NAMALWA (cell line): ENCODE measurements around the gene PRIMPOL.
A peak's percentile ranks its signal among the peaks of the same experiment; 100 is the strongest.
"Not testable (repeated sequence)": the region's sequence is repeated elsewhere in the genome, so short reads cannot be mapped to it uniquely, and the experiment has no call there.

Experiments
- DNase-seq: peaks from one replicate; pipeline ENCODE4 v3.0.0-alpha.2; 2015; ENCODE audit warnings: low spot score

PRIMPOL gene

DNA sequence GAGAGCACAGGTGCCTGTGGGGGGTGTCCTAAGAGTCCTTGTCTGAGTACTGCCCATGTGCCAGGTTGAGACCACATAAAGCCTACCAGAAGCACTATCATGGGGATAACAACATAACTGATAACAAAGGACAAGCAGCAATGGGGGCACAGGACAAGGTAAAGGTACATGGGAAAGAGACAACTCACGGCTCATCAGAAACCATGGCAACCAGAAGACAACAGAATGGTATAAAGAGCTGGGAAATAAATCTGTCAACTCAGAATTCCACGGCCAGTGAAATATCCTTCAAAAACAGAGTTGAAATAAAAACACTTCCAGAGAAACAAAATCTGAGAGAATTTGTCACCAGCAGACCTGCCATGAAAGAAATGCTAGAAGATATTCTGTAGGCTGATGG, 64.3 kb downstream of the PRIMPOL start:
- no peak for DNase-seq

DNA sequence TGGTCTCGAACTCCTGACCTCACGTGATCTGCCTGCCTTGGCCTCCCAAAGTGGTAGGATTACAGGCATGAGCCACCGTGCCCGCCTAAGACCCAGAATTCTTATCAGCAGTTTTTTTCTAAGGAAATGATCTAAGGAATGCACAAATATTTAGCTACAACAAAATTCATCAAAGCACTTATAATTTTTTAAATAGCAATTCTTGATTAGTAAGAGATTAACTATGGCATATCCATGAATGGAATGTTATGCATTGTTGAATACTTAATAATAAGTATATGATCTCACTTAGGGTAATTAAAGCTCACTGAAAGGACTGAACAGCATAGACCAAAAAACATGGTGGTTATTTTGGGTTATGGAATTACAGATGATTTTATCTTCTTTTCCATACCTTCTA, 66.0 kb downstream of the PRIMPOL start:
- DNase-seq, result no peak

DNA sequence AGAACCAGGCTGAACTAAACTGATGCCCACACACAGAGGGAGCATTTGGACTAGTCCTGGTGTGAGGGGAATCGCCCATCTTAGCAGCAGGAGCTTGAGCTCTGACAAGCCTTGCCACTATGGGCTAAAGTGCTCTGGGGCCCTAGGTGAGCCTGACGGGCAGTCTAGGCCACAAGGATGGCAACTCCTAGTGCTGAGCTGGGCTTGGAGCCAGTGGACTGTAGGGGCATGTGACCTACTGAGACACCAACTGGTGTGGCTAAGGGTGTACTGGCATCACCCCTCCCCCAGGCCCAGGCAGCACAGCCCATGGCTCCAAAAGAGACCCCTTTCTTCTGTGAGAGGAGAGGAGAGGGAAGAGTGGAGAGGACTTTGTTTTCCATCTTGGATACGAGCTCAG, 69.9 kb downstream of the PRIMPOL start:
- DNase-seq, result no peak

DNA sequence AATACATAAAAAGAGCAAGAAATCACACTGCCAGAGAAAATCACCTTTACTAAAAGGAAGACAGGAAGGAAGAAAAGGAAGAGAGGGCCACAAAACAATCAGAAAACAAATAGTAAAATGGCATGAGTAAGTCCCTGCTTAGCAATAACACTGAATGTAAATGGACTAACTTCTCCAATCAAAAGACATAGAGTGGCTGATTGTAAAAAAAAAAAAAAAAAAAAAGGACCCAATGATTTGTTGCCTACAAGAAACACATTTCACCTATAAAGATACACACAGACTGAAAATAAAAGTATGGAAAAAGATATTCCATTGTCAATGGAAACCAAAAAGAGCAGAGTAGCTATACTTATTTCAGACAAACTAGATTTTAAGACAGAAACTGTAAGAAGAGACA, 71.7 kb downstream of the PRIMPOL start:
- no peak for DNase-seq

DNA sequence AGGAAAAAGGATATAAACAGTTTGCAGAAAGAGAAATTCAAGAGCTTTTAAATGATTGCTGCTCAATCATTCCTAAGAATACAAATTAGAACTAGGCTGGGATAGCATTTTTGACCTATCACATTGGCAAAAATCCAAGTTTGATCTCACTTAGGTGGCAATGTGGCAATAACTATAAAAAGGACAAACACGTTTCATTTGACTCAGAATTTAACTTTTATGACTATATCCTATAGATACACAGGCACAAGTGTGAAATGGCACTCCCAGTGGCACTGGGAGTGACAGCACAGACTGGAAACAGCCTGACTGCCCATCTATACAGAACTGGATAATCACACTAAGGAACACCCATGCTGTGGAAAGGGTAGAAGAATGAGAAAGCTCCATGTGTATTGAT, 73.3 kb downstream of the PRIMPOL start:
- DNase-seq, result no peak

DNA sequence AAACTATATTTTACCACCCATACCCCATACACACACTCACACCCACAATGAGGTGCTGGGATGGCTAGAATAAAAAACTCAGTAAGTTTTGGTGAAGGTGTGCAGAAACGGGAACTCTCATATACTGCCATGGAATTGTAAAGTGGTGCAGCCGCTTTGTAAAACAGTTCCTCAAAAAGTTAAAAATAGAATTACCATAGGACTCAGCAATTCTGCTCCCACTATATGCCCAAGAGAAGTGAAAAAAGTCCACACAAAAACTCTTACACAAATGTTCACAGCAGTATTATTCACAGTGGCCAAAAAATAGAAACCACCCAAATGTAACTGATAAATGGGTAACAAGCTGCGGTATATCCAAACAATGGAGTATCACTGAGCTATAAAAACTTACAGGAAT, 77.9 kb downstream of the PRIMPOL start:
- no peak for DNase-seq

DNA sequence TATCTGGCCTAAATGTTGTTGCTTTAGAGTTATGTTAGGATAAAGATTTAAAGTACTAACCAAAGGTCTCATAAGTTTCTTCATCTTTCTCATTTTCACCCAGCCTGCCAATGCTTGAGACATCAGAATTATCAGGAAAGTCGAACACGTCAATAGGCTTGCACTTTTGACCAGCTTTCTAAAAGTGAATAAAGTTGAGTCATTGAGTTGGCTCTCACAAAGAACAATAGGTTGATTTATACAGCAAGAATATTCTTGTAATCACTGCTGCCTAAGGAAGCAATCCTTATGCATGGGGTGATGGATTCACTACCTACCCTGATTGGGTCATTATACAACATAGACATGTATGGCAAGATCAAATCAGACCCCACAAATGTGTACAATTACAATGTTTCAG, 79.3 kb downstream of the PRIMPOL start:
- no peak for DNase-seq

DNA sequence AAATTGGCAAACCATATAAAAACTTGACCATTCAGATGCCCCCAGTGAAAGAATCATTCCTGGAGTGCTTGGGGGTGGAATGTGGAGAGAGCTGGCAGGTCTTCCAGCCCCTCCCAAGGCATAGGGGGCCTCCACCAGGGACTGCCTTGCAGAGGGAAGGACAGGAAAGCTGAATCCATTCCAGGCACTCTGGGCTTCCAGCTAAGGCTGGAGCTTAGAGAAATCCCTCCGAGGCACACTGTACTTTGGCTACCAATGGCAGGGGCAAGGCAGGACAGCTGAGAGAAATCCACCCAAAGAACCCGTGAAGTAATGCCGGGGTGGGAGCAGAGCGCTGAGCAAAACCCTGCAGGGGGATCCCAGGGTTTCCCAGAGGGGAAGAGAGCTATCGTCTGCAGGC, 80.4 kb downstream of the PRIMPOL start:
- no peak for DNase-seq

DNA sequence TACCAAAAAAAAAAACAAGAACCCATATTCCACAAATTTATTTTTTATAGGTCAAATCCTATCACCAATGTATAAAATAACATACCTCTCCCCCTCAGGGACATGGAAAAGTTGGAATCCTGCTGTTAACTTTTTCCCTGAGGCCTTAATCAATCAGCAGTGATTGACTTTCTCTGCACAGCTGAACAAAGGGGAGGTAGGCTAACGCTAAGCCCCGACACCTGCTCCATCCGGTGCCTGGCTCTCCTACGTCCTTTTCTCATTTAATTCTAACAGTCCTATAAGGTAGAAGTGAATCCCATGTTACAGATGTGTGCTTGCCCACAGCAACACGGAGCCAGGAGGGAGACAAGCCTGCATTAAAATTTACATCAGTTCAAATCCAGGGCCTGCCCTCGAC, 81.5 kb downstream of the PRIMPOL start:
- no peak for DNase-seq

DNA sequence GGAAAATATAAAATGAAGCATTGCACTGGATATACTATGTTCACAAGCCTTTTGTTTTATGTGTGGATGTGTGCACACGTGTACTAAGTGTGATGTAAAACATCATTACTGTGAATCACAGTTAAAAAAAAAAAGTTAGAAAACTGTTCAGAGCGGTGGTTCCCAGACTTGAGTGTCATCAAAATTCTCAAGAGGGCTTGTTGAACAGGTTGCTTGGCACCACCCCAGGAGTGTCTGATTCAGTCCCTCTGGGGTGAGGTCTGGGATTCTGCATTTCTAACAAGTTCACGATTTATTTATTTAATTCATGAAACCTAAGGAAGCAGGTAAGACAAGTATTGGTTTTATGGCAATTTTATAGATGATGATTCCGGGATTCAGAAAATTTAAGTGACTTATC, 82.6 kb downstream of the PRIMPOL start:
- DNase-seq, result no peak

DNA sequence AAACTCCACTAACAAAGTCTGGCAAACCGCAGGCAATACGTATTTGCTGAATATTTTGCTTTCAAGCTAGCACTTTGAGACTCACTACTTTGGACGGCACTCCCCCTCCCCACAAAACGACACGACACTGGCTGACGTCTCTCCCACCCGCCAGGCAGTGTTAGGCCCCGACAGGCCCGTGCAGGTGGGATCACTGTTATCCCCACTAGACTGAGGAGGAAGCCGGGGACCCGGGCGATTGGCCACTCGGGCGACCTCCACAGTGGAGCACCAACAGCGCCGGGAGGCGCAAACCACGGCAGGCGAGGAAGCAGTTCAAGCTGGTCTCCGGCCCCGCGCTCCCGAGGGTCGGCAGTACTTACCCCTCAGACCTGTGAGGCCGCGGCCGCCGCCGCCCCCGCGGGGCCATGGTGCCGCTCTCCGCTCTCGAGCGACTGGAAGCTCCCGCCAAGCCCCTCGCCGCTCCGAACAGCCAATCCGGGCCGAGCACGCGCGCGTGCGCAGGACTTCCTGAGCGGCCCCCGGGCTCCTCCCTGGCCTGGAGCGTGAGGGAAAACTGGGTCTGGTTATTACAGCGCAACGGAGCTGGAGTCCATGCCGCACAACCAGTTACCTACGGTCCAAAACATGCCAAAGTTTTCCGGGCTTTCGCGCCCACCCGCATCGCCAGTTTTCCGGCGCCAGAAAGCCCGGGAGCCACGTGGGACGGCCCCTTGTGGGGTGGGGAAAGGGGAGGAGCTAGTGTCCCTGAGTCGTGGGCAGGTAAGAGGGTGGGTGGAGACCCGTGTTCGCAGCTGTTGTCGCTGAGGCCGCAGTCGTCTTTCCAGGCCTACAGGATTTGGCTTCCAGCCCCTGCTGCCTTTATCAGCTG, 84.4 kb downstream of the PRIMPOL start, which contains the start of gene CENPU:
TSS of gene CENPU (minus strand) at position 443 of the 871 bp plus-strand sequence. CDS start at position 409, 34 bp downstream.
- peak; percentile 98 for DNase-seq

DNA sequence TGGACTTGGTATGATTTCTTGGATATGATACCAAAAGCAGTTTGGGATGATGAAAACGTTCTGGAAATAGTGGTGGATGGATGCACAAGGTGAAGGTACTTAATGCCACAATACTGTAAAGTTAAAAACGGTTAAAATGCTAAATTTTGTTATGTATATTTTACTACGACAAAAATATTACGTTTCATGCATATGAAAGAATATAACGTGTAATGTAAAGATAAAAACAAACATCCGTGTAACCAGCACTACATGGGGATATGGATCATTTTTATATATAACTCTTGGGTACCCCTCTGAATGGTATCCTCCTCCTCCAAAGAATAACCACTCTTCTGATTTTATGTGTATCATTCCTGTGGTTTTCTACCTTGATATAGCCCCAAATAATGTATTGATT, 85.2 kb downstream of the PRIMPOL start:
- no peak for DNase-seq

DNA sequence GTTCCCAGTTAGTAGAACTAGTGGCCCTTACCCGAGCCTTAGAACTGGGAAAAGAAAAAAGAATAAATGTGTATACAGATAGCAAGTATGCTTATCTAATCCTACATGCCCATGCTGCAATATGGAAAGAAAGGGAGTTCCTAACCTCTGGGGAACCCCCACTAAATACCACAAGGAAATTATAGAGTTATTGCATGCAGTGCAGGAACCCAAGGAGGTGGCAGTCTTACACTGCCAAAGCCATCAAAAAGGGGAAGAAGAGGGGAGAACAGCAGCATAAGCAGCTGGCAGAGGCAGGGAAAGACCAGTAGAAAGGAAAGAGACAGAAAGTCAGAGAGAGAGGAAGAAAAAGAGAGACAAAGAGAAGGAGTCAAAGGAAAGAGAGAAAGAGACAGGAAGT, 90.0 kb downstream of the PRIMPOL start:
- not testable (repeated sequence) for DNase-seq

DNA sequence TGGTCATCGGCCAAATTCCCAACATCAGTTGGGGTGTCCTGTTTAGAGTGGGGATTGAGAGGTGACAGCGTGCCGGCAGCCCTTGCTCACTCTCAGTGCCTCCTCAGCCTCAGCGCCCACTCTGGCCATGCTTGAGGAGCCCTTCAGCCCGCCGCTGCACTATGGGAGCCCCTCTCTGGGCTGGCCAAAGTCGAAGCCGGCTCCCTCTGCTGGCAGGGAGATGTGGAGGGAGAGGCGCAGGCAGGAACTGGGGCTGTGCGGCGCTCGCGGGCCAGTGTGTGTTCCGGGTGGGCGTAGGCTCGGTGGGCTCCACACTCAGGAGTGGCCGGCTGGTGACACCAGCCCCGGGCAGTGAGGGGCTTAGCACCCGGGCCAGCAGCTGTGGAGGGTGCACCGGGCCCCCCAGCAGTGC, 91.4 kb downstream of the PRIMPOL start:
- DNase-seq, result no peak

DNA sequence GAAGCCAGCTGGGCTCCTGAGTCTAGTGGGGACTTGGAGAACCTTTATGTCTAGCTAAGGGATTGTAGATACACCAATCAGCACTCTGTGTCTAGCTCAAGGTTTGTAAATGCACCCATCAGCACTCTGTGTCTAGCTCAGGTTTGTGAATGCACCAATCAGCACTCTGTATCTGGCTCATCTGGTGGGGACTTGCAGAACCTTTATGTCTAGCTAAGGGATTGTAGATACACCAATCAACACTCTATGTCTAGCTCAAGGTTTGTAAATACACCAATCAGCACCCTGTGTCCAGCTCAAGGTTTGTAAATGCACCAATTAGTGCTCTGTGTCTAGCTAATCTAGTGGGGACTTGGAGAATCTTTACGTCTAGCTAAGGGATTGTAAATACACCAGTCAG, 92.1 kb downstream of the PRIMPOL start:
- not testable (repeated sequence) for DNase-seq

DNA sequence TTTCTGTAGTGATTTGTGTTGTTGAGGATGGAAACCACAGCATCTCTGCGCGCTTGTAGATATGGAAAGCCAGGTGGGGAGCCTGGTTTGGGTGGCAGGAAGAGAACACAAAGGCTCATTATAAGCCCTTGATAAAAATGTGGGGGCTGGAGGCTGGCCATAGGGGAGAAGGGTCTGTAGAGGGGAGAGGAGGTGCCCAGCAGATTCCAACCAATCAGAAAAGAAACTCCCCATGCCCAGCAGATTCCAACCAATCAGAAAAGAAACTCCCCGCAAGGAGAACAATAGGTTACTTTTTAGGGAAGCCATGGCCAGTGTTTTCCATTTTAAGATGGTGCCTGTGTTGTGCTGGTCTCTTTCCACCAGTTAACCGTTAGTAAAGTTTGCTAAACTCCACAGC, 94.1 kb downstream of the PRIMPOL start:
- DNase-seq, result no peak

DNA sequence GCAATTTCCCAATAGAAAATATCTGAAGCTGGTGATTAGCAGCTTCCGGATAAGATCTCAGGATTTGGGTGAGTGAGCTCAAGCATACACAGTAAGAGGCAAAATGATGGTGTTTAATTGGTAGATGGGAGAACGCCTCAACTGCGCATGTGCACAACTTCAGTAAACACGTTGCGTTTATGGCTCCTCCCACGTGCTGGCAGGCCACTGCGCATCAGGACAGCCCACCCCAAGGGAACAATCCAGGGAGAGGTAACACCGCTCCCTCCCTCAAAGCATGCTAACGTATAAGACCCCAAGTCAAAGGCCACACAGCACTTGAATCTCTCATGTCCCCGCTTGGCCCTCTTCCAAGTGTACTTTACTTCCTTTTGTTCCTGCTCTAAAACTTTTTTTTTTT, 94.7 kb downstream of the PRIMPOL start:
- DNase-seq, result no peak
